Measurements from ENCODE around the gene COL4A1. TPM values are rescaled to one million over a fixed set of nuclear protein-coding genes. Genes with fewer than 3 reads are reported as not detected.

The COL4A1 gene
- polyA plus RNA-seq, 1 donor from 2014 or later: not detected

DNA sequence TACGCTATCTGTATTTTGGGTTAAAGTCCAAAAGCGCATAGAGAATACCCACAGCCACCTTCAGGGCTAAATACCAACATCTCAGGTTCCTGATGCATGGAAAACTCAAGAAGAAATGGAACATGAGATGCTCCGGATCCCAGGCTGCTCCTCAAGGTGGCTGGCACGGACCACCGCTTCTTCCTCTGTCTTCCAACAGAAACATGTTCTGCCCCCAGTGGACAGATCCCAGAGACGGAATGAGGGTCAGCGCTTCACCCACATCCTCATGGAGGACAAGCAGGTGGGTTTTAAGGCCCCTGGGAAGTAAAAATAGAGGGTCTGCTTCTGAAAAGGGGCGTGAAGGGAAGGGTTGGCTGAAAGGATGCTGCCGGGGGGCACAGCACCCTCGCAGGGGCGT is 17.3 kb downstream of the COL4A1 start:
- peaks cover 2% of the 10 kb centered on the region for H3K36me3 Mint-ChIP-seq
- peaks cover 7% of the 10 kb centered on the region for H3K27me3 Mint-ChIP-seq
- peaks cover 0 to 2% (median 0%) of the 10 kb centered on the region in 3 donors for H3K9me3 Mint-ChIP-seq
- no peak overlapping the region for H3K27ac Mint-ChIP-seq
- peaks cover 0 to 2% (median 0%) of the 10 kb centered on the region in 3 donors for H3K4me1 Mint-ChIP-seq
- no peak overlapping the region for H3K4me3 Mint-ChIP-seq

DNA sequence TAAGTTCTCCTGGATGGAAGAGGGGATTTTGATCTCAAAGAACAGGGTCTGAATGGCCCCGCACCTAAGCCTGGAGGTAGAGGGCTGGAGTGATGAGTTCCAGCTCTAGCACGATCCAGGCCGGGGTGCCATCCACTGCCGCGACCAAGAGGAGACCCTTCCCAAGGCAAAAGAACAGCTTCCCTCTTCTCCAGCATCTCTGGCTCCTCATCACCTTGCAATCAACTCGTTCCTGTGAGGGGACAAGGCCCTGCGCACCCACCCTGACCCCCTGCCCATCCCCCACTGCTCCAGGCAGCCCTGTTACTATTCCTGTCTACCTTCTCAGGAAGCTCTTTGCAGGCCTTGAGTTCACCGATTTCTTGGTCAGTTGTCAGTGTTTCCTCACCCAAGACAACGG is 17.8 kb downstream of the COL4A1 start:
- no peak overlapping the region for H3K4me3 Mint-ChIP-seq

GRCh38 chr13:110286833-110287819 is 19.8 kb downstream of the COL4A1 start:
- peaks cover 0 to 2% (median 0%) of the 10 kb centered on the region in 3 donors for H3K4me1 Mint-ChIP-seq
- peaks cover 0 to 1% (median 0%) of the 10 kb centered on the region in 3 donors for H3K9me3 Mint-ChIP-seq
- no peak overlapping the region for H3K27ac Mint-ChIP-seq
- peaks cover 2% of the 10 kb centered on the region for H3K36me3 Mint-ChIP-seq
- peaks cover 7% of the 10 kb centered on the region for H3K27me3 Mint-ChIP-seq
- peak overlapping the region in 1 of 4 donors; percentile 4 for H3K4me3 Mint-ChIP-seq

More for the DNA sequence above, 17.8 kb downstream of the COL4A1 start:
- Mint-ChIP-seq H3K27ac (no peak overlapping the region), H3K36me3 (peaks cover 2% of the 10 kb centered on the region), H3K4me1 (peaks cover 0 to 2% (median 0%) of the 10 kb centered on the region in 3 donors), H3K9me3 (peaks cover 0 to 2% (median 0%) of the 10 kb centered on the region in 3 donors), H3K27me3 (peaks cover 7% of the 10 kb centered on the region)

DNA sequence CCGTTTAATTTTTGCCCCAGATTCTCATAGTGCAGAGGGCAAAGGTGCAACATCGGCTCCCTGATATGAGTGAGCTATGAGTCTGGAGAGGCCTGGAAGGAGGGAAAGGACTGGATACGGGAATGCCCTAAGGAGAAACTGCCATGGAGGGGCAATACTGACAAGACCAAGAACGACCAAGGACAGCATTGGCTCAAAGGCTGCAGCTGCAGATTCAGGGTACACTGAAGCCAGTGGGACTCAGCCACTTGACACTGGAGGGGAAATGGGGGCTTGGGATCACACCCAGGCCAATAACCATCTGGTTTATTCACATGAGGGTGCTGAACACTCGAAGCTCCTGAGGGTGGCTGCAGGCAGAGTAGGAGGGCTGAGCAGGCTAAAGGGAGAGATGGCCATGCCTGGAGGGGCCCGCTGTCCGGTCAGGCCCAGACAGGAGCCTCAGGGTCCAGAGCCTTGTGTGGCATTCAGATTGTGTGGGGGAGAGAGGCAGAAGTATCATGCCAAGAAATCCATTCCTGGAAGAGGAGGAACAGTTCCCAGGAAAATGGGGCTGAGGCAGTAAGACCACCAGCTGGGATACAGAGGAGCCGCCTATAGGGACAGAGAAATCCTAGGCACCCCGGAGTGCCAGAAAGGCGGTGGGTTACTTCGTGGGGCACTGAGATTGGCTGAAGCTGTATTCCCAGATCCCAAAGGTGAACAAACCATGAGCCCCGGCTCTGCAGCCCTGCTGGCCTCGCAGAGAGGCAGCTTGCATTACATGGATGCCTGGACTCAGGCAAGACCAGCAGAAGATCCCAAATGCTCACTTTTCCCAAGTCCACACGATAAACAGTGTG is 20.7 kb downstream of the COL4A1 start:
- Mint-ChIP-seq H3K4me3 (no peak overlapping the region), H3K9me3 (peaks cover 0 to 1% (median 0%) of the 10 kb centered on the region in 3 donors), H3K27ac (no peak overlapping the region), H3K36me3 (peaks cover 2% of the 10 kb centered on the region), H3K27me3 (peaks cover 7% of the 10 kb centered on the region), H3K4me1 (peaks cover 0 to 2% (median 0%) of the 10 kb centered on the region in 3 donors)

DNA sequence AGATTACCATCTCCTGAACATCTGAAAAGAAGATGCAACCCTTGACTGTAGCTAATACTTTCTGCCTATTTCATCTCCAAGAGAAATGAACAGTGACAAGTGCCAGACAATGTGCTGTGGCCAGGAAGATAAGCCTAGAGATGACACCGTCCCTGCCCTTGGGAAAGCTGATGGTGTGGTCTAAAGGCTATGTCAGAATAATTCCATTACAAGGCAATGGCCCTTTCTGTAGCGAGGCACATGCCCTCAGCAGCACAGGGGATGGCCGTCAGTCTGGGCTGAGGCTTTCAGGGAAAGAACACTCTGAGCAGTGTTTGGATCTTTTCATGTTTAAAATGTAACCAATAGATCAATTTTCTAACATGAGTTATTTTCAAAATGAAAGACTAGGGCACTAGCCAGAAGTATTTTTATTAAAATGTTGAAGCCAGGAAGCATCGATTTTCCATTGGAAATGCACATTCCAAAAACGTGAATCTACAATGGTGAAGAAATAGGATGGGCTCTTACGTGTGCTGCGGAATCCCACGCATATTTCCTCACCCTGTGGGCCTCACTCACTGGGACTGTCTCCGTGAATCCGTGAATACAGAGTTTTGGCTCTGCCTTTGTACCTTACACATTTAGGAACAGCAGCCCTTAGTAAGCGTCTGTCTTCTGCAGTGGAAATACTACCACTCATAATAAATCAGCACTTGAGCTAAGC is 22.0 kb downstream of the COL4A1 start:
- Mint-ChIP-seq H3K4me1 (no peaks in the 10 kb centered on the region), H3K27ac (no peak overlapping the region), H3K4me3 (no peak overlapping the region), H3K27me3 (peaks cover 7% of the 10 kb centered on the region), H3K36me3 (peaks cover 2% of the 10 kb centered on the region), H3K9me3 (peaks cover 0 to 4% (median 1%) of the 10 kb centered on the region in 3 donors)

DNA sequence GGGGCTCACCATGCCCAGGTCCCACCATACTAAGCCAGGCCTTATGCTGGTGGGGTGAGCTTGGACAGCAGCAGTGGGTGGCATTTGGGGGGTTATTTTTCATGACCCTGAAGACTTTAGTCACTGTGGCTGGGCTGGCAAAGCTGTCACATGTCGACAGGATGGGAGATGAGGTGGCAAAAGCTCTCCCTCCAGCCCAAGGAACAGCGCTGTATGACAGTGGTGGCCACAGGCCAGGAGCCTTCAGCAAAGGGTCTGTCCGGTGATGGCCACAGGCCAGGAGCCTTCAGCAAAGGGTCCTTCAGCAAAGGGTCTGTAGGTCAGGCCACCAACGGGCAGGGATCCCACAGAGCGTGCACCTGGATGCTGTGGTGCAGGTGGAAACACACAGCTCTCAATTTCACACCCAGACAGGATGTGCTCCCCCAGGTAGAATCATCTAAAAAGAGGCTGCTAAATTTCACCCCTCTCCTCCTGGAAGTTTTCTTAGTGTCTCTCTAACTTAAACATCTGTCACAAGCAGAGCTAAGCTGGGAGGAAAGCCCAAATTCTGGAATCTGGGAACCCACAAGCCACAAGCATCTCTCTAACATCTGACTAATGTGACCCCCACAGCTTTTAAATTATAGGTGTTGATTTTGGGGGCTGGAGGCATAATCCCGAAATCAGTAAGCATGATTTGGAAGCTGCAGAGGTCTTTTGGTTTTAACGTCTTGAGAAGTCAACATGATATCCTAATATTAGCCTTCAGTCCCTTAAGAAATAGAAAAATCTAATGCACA is 23.0 kb downstream of the COL4A1 start:
- H3K4me1 Mint-ChIP-seq: no peaks in the 10 kb centered on the region
- peaks cover 7% of the 10 kb centered on the region for H3K27me3 Mint-ChIP-seq
- H3K36me3 Mint-ChIP-seq: peaks cover 2% of the 10 kb centered on the region
- peaks cover 0 to 6% (median 1%) of the 10 kb centered on the region in 3 donors for H3K9me3 Mint-ChIP-seq
- no peak overlapping the region for H3K4me3 Mint-ChIP-seq
- H3K27ac Mint-ChIP-seq: no peak overlapping the region

DNA sequence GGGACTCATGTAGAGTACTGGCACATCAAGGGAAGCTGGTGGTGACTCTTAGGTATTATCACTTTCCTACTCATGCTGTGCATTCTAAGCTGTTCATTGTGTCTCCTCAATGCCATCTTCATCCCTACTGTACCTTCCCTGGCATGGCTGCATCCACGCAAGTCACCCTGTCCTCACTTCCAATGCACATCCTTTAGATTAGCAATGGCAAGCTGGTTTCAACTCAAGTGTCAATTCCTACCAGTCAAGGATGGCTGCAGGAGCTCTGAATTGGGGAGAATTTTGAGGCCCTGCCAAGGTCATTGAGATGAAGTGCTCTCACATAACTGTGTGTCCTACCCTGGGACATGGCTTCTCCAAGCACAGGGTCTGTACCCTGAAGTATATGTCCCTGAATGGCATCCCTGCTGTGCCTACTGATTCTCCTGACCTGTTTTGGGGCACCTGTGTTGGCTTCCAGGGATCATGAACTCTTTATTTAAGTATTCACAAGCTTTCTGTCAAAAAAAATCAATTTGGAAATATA is 24.6 kb downstream of the COL4A1 start:
- Mint-ChIP-seq H3K27me3 (peaks cover 7% of the 10 kb centered on the region), H3K36me3 (peaks cover 2% of the 10 kb centered on the region), H3K4me3 (no peak overlapping the region), H3K27ac (no peak overlapping the region), H3K9me3 (peaks cover 0 to 6% (median 1%) of the 10 kb centered on the region in 3 donors), H3K4me1 (no peaks in the 10 kb centered on the region)

DNA sequence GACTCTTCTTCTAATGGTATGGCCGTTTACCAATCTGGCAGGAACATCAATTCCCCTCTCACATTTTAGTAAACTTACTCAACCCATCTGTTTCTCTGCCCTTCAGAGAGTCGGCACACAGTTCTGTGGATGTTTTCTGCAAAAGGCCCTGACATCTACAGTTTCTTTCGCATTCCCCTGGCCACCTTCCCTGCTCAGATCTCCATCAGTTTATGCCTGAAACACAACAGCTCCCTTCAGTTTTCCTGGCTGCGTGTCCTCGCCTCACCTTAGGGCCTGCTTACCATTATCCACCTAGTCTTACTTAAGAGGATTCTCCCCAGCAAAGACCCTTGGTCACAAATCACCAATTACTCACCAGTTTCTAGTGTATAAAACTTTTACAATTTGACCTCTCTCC is 25.2 kb downstream of the COL4A1 start:
- peaks cover 7% of the 10 kb centered on the region for H3K27me3 Mint-ChIP-seq
- no peak overlapping the region for H3K4me3 Mint-ChIP-seq
- H3K4me1 Mint-ChIP-seq: no peaks in the 10 kb centered on the region
- H3K36me3 Mint-ChIP-seq: no peaks in the 10 kb centered on the region
- no peak overlapping the region for H3K27ac Mint-ChIP-seq
- peaks cover 0 to 6% (median 1%) of the 10 kb centered on the region in 3 donors for H3K9me3 Mint-ChIP-seq

GRCh38 chr13:110280985-110281688 is 25.8 kb downstream of the COL4A1 start:
- Mint-ChIP-seq H3K4me1 (no peaks in the 10 kb centered on the region), H3K36me3 (no peaks in the 10 kb centered on the region), H3K9me3 (peaks cover 0 to 6% (median 1%) of the 10 kb centered on the region in 3 donors), H3K27me3 (peaks cover 7% of the 10 kb centered on the region), H3K27ac (no peak overlapping the region), H3K4me3 (no peak overlapping the region)

DNA sequence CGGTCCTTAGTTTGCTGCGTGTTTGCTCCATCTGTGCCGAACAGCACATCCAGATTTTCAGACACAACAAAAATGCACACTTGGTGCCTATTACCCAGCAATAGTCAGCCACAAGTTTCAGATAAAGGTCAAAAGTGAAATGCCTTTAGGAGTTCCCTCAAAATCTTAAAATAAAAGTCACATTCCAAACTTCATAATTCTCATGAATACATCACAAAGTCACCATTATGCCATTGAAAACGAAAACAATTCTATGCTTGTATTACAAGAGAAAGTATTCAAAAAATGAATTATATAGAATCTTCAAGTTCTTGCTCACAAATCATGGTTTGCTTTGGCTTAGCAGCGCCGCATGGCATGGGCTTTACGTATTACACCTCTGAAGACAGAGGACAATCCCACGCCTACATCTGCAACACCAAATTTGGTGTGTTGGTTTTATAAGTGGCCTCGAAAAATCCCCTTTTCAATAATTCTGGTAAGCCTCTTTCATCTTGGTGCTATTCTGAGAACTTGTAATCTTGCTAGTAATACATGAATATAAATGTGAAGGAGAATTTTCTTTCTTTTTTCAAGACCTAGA is 26.6 kb downstream of the COL4A1 start:
- Mint-ChIP-seq H3K9me3 (peaks cover 0 to 6% (median 1%) of the 10 kb centered on the region in 3 donors), H3K4me3 (no peak overlapping the region), H3K4me1 (no peaks in the 10 kb centered on the region), H3K36me3 (no peaks in the 10 kb centered on the region), H3K27me3 (peaks cover 4% of the 10 kb centered on the region), H3K27ac (no peak overlapping the region)

- Mint-ChIP-seq H3K27ac (no peak overlapping the region), H3K4me1 (no peaks in the 10 kb centered on the region), H3K27me3 (no peaks in the 10 kb centered on the region), H3K4me3 (no peak overlapping the region), H3K9me3 (peaks cover 0 to 8% (median 1%) of the 10 kb centered on the region in 3 donors), H3K36me3 (no peaks in the 10 kb centered on the region)
These were observed 27.3 kb downstream of the COL4A1 start for GRCh38 chr13:110279684-110280083.

GRCh38 chr13:110278859-110279258 is 28.1 kb downstream of the COL4A1 start:
- H3K27me3 Mint-ChIP-seq: no peaks in the 10 kb centered on the region
- peak overlapping the region in 1 of 3 donors; percentile 20 for H3K27ac Mint-ChIP-seq
- no peak overlapping the region for H3K4me3 Mint-ChIP-seq
- no peaks in the 10 kb centered on the region for H3K4me1 Mint-ChIP-seq
- no peaks in the 10 kb centered on the region for H3K36me3 Mint-ChIP-seq
- peaks cover 0 to 8% (median 1%) of the 10 kb centered on the region in 3 donors for H3K9me3 Mint-ChIP-seq
